Fibroblast of pulmonary artery (primary cell): ENCODE measurements around the gene FAM217B.

ENCODE experiments used
- DNase-seq: peaks from one replicate; pipeline ENCODE4 v3.0.0-alpha.2; 2010; ENCODE audit warnings: low read depth
- H3K4me3 ChIP-seq: replicated peaks from 2 replicates; pipeline ENCODE4 v1.5.1; 2011; ENCODE audit warnings: low read depth, mild to moderate bottlenecking, control low read depth, low read length, moderate library complexity
- CTCF ChIP-seq: IDR thresholded peaks from 2 replicates; pipeline ENCODE4 v1.5.1; 2011; ENCODE audit warnings: mild to moderate bottlenecking, control low read depth, low read length, inconsistent platforms; ENCODE audit errors: missing control alignments

FAM217B gene

GRCh38 chr20:59985164-59985563, 45.0 kb downstream of the FAM217B start:
- no peak for DNase-seq
- TF ChIP-seq CTCF = no peak
- H3K4me3 ChIP-seq = no peak overlapping the region

GRCh38 chr20:59985864-59986263, 45.7 kb downstream of the FAM217B start:
- no peak for TF ChIP-seq CTCF
- no peak overlapping the region for H3K4me3 ChIP-seq
- DNase-seq = no peak

- no peak overlapping the region for H3K4me3 ChIP-seq
- TF ChIP-seq CTCF = no peak
- no peak for DNase-seq
Observed at GRCh38 chr20:59987135-59987534, 46.9 kb downstream of the FAM217B start.

GRCh38 chr20:59988141-59988540, 48.0 kb downstream of the FAM217B start:
- no peak overlapping the region for H3K4me3 ChIP-seq
- no peak for DNase-seq
- no peak for TF ChIP-seq CTCF

- no peak for TF ChIP-seq CTCF
- no peak overlapping the region for H3K4me3 ChIP-seq
- no peak for DNase-seq
Observed at GRCh38 chr20:59992526-59993084, 52.4 kb downstream of the FAM217B start.

GRCh38 chr20:59993736-59994430, 53.7 kb downstream of the FAM217B start:
- no peak for DNase-seq
- TF ChIP-seq CTCF = no peak
- H3K4me3 ChIP-seq = no peak overlapping the region

GRCh38 chr20:59994697-59995122, 54.5 kb downstream of the FAM217B start:
- no peak for DNase-seq
- no peak overlapping the region for H3K4me3 ChIP-seq
- TF ChIP-seq CTCF = no peak
